GM12878 (cell line): ENCODE data around the gene PSPN. TPM values are rescaled to one million over a fixed set of nuclear protein-coding genes. Genes with fewer than 3 reads are reported as not detected.

Source experiments
- ATAC-seq: fragments of 200-7000 bp; cut with Tn5 transposase; 3 replicates; pipeline ENCODE4 v1.9.1; 2020; ENCODE audit warnings: mild to moderate bottlenecking, moderate library complexity
- BruUV-seq: library from RNA; stranded (reverse); fragments of 400-500 nt; replicated peaks from 2 replicates; lab custom pipeline; 2021; lab: Mats Ljungman, UMichigan
- CTCF ChIA-PET: fragments of 300-600 bp; sonication (Branson Sonifier 250); formaldehyde crosslinking; extraction: SDS; loops from one replicate; lab custom pipeline; 2021; ENCODE audit warnings: inconsistent platforms; lab: Yijun Ruan, JAX
- POLR2A ChIA-PET: fragments of 350-600 bp; formaldehyde crosslinking; extraction: SDS; loops from one replicate; lab custom pipeline; 2021; ENCODE audit warnings: inconsistent platforms; lab: Charles Lee
- RAD21 ChIA-PET: fragments of 300-600 bp; sonication (Branson Sonifier 250); formaldehyde crosslinking; loops from one replicate; lab custom pipeline; 2023; ENCODE audit warnings: antibody characterized with exemption; ENCODE audit not compliant: unreplicated experiment; lab: Charles Lee
- SMC1A ChIA-PET: fragments of 300-600 bp; sonication (Branson Sonifier 250); formaldehyde crosslinking; loops from one replicate; lab custom pipeline; 2023; ENCODE audit not compliant: unreplicated experiment, uncharacterized antibody; lab: Charles Lee
- DNase-seq: peaks from one replicate; pipeline ENCODE4 v3.0.0-alpha.2; 2011; ENCODE audit warnings: low read depth, low spot score
- FAIRE-seq: peaks from 3 replicates; lab custom pipeline; 2011; peaks lifted over from hg19 to GRCh38; lab: Jason Lieb, UNC
- H2AFZ ChIP-seq: 2 replicates; pipeline ENCODE4 v1.6.0; 2011; ENCODE audit warnings: low read depth, low read length, control low read depth; ENCODE audit not compliant: control insufficient read depth
- H3K27ac ChIP-seq: 2 replicates; pipeline ENCODE4 v1.5.1; 2011; ENCODE audit warnings: control low read depth; ENCODE audit not compliant: control insufficient read depth, insufficient read depth
- H3K27me3 ChIP-seq, 2 experiments: replicated peaks in 1 of 2; 2 replicates each; pipeline versions ENCODE4 v1.6.0 to v1.6.1; 2011; ENCODE audit warnings: low read length in 1 of 2; ENCODE audit not compliant: control insufficient read depth in 2 of 2, insufficient read depth in 2 of 2
- H3K36me3 ChIP-seq, 2 experiments: 2 replicates each; pipeline ENCODE4 v1.5.1; 2011; ENCODE audit warnings: low read length in 1 of 2; ENCODE audit not compliant: control insufficient read depth in 2 of 2, insufficient read depth in 2 of 2
- H3K4me1 ChIP-seq: 2 replicates; pipeline ENCODE4 v1.6.1; 2011; ENCODE audit warnings: mild to moderate bottlenecking, low read length, moderate library complexity, mixed read lengths; ENCODE audit not compliant: control insufficient read depth, insufficient read depth
- H3K4me2 ChIP-seq: 2 replicates; pipeline ENCODE4 v1.6.0; 2011; ENCODE audit warnings: control low read depth; ENCODE audit not compliant: control insufficient read depth, insufficient read depth
- H3K4me3 ChIP-seq: fragments of 200-600 bp; sonication (generic); 2 replicates; pipeline ENCODE4 v1.5.1; 2016
- H3K79me2 ChIP-seq: 2 replicates; pipeline ENCODE4 v1.6.0; 2011; ENCODE audit warnings: low read length; ENCODE audit not compliant: control insufficient read depth, insufficient read depth
- H3K9ac ChIP-seq: 2 replicates; pipeline ENCODE4 v1.8.0; 2011; ENCODE audit warnings: low read length, control low read depth, mixed read lengths; ENCODE audit not compliant: control insufficient read depth, insufficient read depth
- H3K9me3 ChIP-seq: replicated peaks from 3 replicates; pipeline ENCODE4 v1.5.1; 2011; ENCODE audit warnings: mild to moderate bottlenecking, low read length; ENCODE audit not compliant: control insufficient read depth, insufficient read depth
- H4K20me1 ChIP-seq: 2 replicates; pipeline ENCODE4 v1.6.0; 2011; ENCODE audit not compliant: control insufficient read depth, insufficient read depth
- NFYA ChIP-seq: IDR thresholded peaks from 2 replicates; pipeline ENCODE4 v1.6.1; 2011; ENCODE audit warnings: low read depth, mild to moderate bottlenecking, low read length, improper control_type of control experiment, borderline replicate concordance
- NR2C1 ChIP-seq: fragments of 450-650 bp; IDR thresholded peaks from 2 replicates; pipeline ENCODE4 v1.6.1; 2017; ENCODE audit warnings: antibody characterized with exemption, mild to moderate bottlenecking, moderate library complexity
- NR2F1 ChIP-seq: fragments of 450-650 bp; conservative IDR thresholded peaks from 2 replicates; pipeline ENCODE4 v1.6.1; 2017; ENCODE audit warnings: mild to moderate bottlenecking
- SIN3A ChIP-seq: IDR thresholded peaks from 2 replicates; pipeline ENCODE4 v1.6.1; 2012; ENCODE audit warnings: low read depth, low read length, improper control_type of control experiment
- WRNIP1 ChIP-seq: IDR thresholded peaks from 2 replicates; pipeline ENCODE4 v1.6.1; 2011; ENCODE audit warnings: low read depth, low read length, improper control_type of control experiment, borderline replicate concordance
- ZNF622 ChIP-seq: fragments of 450-650 bp; IDR thresholded peaks from 2 replicates; pipeline ENCODE4 v1.6.1; 2017; ENCODE audit warnings: mild to moderate bottlenecking, inconsistent platforms
- WGBS: methylation state at CpG from one replicate; pipeline ENCODE4 v1.1.6; 2016; ENCODE audit warnings: low lambda C conversion rate; ENCODE audit not compliant: insufficient replicate concordance, insufficient coverage; ENCODE audit errors: missing lambda C conversion rate; 5-methylcytosine and 5-hydroxymethylcytosine counted together
- in situ Hi-C: fragments of 300-500 bp; cut with MboI; formaldehyde crosslinking; loops from 9 replicates; pipeline ENCODE4 v1.14.3; 2018; ENCODE audit warnings: mixed read lengths
- intact Hi-C: fragments of 100-400 bp; cut with micrococcal nuclease; formaldehyde crosslinking; loops from one replicate; pipeline ENCODE4 v1.14.2; 2022; ENCODE audit not compliant: unreplicated experiment
- polyA plus RNA-seq, 11 experiments: library from polyadenylated mRNA; depleted of rRNA in 4 of 11; unstranded in 6 of 11; stranded (reverse) in 5 of 11; fragments of >200 nt; fragmentation: Nextera tagmentation in 4 of 11; fragmentation: Illumina TruSeq in 1 of 11; extraction: Ambion mirVana in 4 of 11; extraction: Trizol in 1 of 11; gene quantifications; 1 replicate in 1 of 11; 2 replicates in 10 of 11; pipeline versions ENCODE4 v1.2.1 to v1.2.3, GENCODE V29; 2011 to 2016; ENCODE audit warnings: inconsistent platforms in 2 of 11, missing spikeins in 2 of 11, low read depth in 1 of 11
- total RNA-seq, 4 experiments: library from RNA; depleted of rRNA in 3 of 4; stranded (reverse); fragments of >200 nt in 3 of 4; fragmentation: Illumina TruSeq in 1 of 4; extraction: Trizol in 1 of 4; gene quantifications; 2 replicates each; pipeline versions ENCODE4 v1.2.1 to v1.2.3, GENCODE V29; 2013 to 2021
- TF ChIP-seq, protein P1 (sequence below): fragments of 450-650 bp; IDR thresholded peaks from 2 replicates; pipeline ENCODE4 v1.6.1; 2016; ENCODE audit warnings: mild to moderate bottlenecking, moderate library complexity, borderline replicate concordance
- TF ChIP-seq, protein P2 (sequence below): fragments of 450-650 bp; formaldehyde crosslinking; IDR thresholded peaks from 2 replicates; pipeline ENCODE4 v1.5.0; 2022; ENCODE audit warnings: mild to moderate bottlenecking, missing genetic modification characterization

The PSPN gene
- total and polyA plus RNA-seq, 10 of the 15 experiments (the other 5 are each of a cell fraction or from before 2014, with no cell fraction given), result 0.27 to 1.2 (median 0.66) TPM

DNA sequence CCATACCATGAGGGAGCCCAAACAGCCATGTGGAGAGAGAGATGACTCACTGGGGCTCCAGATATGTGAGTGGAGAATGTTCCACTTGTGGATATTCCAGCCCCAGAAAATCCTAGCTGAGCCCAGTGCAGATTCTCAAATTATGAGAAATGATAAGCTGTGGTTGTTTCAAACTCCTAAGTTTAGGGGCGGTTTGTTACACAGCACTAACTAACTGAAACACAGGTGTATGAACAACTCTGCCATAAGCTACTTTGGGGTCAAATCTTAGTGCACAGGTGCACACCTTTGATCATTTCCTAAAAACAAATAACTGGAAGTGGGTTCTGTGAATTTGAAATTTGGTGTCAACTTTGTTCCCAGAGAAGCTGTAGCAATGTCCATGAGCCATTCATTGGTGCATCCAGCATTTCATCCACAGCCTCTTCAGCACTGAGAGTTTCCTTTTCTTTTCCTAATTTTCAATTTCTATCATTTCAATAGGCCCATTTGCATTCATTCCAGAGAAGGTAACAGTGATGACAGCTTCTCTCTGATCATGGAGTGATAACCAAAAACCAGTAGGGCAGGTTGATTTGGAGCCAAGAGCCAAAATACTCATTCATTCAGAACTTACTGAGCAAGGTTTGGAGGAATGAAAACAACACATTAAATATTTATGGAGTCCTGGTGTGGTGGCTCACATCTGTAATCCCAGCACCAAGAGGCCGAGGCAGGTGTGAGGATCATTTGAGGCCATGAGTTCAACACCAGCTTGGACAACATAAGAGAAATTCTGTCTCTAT lies 23.2 kb downstream of the PSPN start:
- FAIRE-seq, result no peak
- Histone ChIP-seq H3K9ac (no peak overlapping the region), H2AFZ (no peak overlapping the region), H3K9me3 (no peaks in the 10 kb centered on the region; the same call in 2 of the 3 replicates)
- POLR2A ChIA-PET, result interaction anchor here (0.5 to 0.6 kb wide), 2 partner anchors 21 to 619 kb away, joined by 3 to 6 read pairs; no protein-coding TSS in a partner anchor
- CTCF ChIA-PET, result interaction anchor here (0.6 to 3.4 kb wide), 7 partner anchors 12 to 226 kb away, joined by 3 to 19 read pairs (median 4); partner anchors contain the start of genes ACER1 and ALKBH7
- TF ChIP-seq NR2F1, result no peak
- TF ChIP-seq, all 136 proteins: peak for 0
- SMC1A ChIA-PET, result interaction anchor here (1.4 kb wide), 1 partner anchor 227 kb away, joined by 7 read pairs; no protein-coding TSS in a partner anchor
- Histone ChIP-seq H4K20me1 (no peaks in the 10 kb centered on the region), H3K4me2 (no peak overlapping the region), H3K27ac (no peak overlapping the region), H3K4me1 (no peaks in the 10 kb centered on the region), H3K36me3 (no peaks in the 10 kb centered on the region), H3K4me3 (no peak overlapping the region), H3K27me3 (no peaks in the 10 kb centered on the region), H3K79me2 (no peaks in the 10 kb centered on the region)
- in situ Hi-C loops, result no loop called here
- ATAC-seq, result no peak
- RAD21 ChIA-PET, result interaction anchor here (1.1 kb wide), 1 partner anchor 226 kb away, joined by 3 read pairs; no protein-coding TSS in a partner anchor
- no TSS peak for BruUV-seq
- WGBS, result 44% methylated on average over 2 of the region's 2 CpGs
- no peak for DNase-seq
- intact Hi-C loops, result no loop called here

- intact Hi-C loops (no loop called here), in situ Hi-C loops (no loop called here)
- Histone ChIP-seq H4K20me1 (no peaks in the 10 kb centered on the region), H3K4me2 (no peak overlapping the region), H3K4me3 (no peak overlapping the region), H3K9ac (no peak overlapping the region), H3K9me3 (no peaks in the 10 kb centered on the region; the same call in 2 of the 3 replicates), H3K27me3 (no peaks in the 10 kb centered on the region), H3K79me2 (no peaks in the 10 kb centered on the region), H3K36me3 (no peaks in the 10 kb centered on the region), H3K27ac (no peak overlapping the region), H2AFZ (no peak overlapping the region), H3K4me1 (no peaks in the 10 kb centered on the region)
- ChIA-PET RAD21 (no interaction called here), SMC1A (no interaction called here), POLR2A (no interaction called here), CTCF (no interaction called here)
- WGBS, result 18% methylated on average over 2 of the region's 2 CpGs
- DNase-seq (no peak), FAIRE-seq (no peak), ATAC-seq (no peak)
- no TSS peak for BruUV-seq
- TF ChIP-seq SIN3A, result no peak
- TF ChIP-seq, protein P1, sequence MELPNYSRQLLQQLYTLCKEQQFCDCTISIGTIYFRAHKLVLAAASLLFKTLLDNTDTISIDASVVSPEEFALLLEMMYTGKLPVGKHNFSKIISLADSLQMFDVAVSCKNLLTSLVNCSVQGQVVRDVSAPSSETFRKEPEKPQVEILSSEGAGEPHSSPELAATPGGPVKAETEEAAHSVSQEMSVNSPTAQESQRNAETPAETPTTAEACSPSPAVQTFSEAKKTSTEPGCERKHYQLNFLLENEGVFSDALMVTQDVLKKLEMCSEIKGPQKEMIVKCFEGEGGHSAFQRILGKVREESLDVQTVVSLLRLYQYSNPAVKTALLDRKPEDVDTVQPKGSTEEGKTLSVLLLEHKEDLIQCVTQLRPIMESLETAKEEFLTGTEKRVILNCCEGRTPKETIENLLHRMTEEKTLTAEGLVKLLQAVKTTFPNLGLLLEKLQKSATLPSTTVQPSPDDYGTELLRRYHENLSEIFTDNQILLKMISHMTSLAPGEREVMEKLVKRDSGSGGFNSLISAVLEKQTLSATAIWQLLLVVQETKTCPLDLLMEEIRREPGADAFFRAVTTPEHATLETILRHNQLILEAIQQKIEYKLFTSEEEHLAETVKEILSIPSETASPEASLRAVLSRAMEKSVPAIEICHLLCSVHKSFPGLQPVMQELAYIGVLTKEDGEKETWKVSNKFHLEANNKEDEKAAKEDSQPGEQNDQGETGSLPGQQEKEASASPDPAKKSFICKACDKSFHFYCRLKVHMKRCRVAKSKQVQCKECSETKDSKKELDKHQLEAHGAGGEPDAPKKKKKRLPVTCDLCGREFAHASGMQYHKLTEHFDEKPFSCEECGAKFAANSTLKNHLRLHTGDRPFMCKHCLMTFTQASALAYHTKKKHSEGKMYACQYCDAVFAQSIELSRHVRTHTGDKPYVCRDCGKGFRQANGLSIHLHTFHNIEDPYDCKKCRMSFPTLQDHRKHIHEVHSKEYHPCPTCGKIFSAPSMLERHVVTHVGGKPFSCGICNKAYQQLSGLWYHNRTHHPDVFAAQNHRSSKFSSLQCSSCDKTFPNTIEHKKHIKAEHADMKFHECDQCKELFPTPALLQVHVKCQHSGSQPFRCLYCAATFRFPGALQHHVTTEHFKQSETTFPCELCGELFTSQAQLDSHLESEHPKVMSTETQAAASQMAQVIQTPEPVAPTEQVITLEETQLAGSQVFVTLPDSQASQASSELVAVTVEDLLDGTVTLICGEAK, result no peak
- no peak for TF ChIP-seq WRNIP1
- TF ChIP-seq NFYA, result no peak
- TF ChIP-seq, protein P2, sequence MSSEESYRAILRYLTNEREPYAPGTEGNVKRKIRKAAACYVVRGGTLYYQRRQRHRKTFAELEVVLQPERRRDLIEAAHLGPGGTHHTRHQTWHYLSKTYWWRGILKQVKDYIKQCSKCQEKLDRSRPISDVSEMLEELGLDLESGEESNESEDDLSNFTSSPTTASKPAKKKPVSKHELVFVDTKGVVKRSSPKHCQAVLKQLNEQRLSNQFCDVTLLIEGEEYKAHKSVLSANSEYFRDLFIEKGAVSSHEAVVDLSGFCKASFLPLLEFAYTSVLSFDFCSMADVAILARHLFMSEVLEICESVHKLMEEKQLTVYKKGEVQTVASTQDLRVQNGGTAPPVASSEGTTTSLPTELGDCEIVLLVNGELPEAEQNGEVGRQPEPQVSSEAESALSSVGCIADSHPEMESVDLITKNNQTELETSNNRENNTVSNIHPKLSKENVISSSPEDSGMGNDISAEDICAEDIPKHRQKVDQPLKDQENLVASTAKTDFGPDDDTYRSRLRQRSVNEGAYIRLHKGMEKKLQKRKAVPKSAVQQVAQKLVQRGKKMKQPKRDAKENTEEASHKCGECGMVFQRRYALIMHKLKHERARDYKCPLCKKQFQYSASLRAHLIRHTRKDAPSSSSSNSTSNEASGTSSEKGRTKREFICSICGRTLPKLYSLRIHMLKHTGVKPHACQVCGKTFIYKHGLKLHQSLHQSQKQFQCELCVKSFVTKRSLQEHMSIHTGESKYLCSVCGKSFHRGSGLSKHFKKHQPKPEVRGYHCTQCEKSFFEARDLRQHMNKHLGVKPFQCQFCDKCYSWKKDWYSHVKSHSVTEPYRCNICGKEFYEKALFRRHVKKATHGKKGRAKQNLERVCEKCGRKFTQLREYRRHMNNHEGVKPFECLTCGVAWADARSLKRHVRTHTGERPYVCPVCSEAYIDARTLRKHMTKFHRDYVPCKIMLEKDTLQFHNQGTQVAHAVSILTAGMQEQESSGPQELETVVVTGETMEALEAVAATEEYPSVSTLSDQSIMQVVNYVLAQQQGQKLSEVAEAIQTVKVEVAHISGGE, result no peak
- TF ChIP-seq NR2C1, result no peak
- TF ChIP-seq ZNF622, result no peak
Observed at GRCh38 chr19:6350688-6351087, 25.0 kb downstream of the PSPN start.
